ENCODE data around the gene TSR1. TPM values are rescaled to one million over a fixed set of nuclear protein-coding genes. Genes with fewer than 3 reads are reported as not detected.

TSR1 gene
- total and polyA plus RNA-seq, 7 experiments from 2014 or later: 13.1 to 42.8 (median 28.4) TPM

DNA sequence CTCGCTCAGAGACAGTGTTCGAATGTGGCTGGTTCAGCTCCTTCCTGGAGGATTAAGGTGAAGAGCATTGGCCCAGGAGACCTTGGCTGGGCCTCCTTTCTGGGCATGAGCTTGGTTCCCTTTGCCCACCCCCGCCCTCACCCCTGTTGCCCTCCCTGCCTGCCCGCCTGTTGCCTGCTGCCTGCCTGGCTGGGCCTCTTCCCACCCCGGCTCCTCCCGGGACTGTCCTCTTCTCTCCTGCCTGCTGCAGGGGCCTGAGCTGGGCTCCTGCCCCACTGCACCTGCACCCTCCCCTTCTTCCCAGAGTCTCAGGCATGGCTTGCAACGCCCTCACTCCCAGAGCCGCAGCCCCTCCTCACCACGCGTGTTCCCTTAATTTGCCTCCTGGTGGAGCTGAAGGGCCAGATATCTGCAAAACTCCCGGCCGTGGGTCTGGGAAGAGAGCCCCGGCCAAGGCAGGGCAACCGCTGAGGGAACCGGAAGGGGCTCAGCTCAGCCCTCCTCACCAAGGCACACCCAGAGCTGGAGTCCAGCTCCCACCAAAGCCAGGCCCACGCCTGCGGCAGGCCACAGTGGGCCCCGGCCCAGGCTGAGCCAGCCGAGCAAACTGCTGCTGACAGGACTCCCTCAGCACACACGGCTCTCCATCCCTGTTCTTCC is 33.4 kb upstream of the TSR1 start:
- H3K4me1 ChIP-seq (ENCODE audit: control insufficient read depth in 2 of 2, insufficient read depth in 2 of 2, low read length in 2 of 2): no peaks in the 10 kb centered on the region
- no peak overlapping the region for H3K4me3 ChIP-seq (ENCODE audit: low read length)
- ChIA-PET POLR2A (no interaction called here), CTCF (interaction anchor here (0.5 to 1.1 kb wide), 4 partner anchors 13 to 423 kb away, joined by 3 to 7 read pairs (median 3); no protein-coding TSS in a partner anchor)
- intact Hi-C loops (cut with micrococcal nuclease): no loop called here
- H3K27ac ChIP-seq (ENCODE audit: low read depth, low read length): no peak overlapping the region
- peaks cover 0 to 86% (median 0%) of the 10 kb centered on the region in 3 experiments for H3K36me3 ChIP-seq (ENCODE audit: control insufficient read depth in 2 of 3, insufficient read depth in 3 of 3, low read length in 3 of 3)
- no peaks in the 10 kb centered on the region for H3K27me3 ChIP-seq (ENCODE audit: control insufficient read depth in 2 of 2, insufficient read depth in 2 of 2, low read length in 2 of 2)
- DNase-seq (peak in 1 of 9 donors; percentile 7), ATAC-seq (no peak)
- no peaks in the 10 kb centered on the region for H3K27me3 Mint-ChIP-seq
- no peak overlapping the region for H3K4me3 Mint-ChIP-seq
- H3K9me3 ChIP-seq (ENCODE audit: control insufficient read depth in 2 of 3, low read length in 3 of 3): no peaks in the 10 kb centered on the region
- H3K9me3 Mint-ChIP-seq: no peaks in the 10 kb centered on the region
- peaks cover 0 to 7% (median 0%) of the 10 kb centered on the region in 5 donors for H3K36me3 Mint-ChIP-seq
- H3K4me1 Mint-ChIP-seq: no peaks in the 10 kb centered on the region
- H3K27ac Mint-ChIP-seq: no peak overlapping the region

DNA sequence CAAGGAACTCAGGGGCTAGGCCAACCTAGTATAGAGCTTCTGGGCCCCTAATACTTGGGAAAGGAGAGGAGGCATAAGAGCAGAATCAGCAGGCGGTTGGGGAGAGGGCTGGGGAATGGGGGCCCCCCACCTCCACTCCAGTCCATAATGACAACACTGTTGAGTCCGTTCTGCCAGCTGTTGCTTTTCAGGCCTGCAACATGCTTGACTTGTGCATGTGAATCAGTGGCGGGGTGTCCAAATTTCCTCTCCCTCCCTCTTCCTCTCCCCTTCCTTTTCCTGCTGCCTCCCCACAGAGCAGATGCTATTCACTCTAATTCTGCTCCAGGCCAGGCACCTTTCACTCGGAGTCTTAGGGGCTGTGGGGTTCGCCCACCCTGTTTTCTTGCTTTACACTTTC is 32.8 kb upstream of the TSR1 start:
- no peak overlapping the region for H3K27ac Mint-ChIP-seq
- Histone ChIP-seq H3K9me3 (ENCODE audit: control insufficient read depth in 2 of 3, low read length in 3 of 3) (no peaks in the 10 kb centered on the region), H3K36me3 (ENCODE audit: control insufficient read depth in 2 of 3, insufficient read depth in 3 of 3, low read length in 3 of 3) (peaks cover 0 to 90% (median 0%) of the 10 kb centered on the region in 3 experiments), H3K4me3 (ENCODE audit: low read length) (no peak overlapping the region), H3K27me3 (ENCODE audit: control insufficient read depth in 2 of 2, insufficient read depth in 2 of 2, low read length in 2 of 2) (no peaks in the 10 kb centered on the region), H3K27ac (ENCODE audit: low read depth, low read length) (no peak overlapping the region), H3K4me1 (ENCODE audit: control insufficient read depth in 2 of 2, insufficient read depth in 2 of 2, low read length in 2 of 2) (no peaks in the 10 kb centered on the region)
- H3K9me3 Mint-ChIP-seq: no peaks in the 10 kb centered on the region
- intact Hi-C loops (cut with micrococcal nuclease): no loop called here
- ChIA-PET POLR2A (no interaction called here), CTCF (interaction anchor here (0.9 to 1.1 kb wide), 2 partner anchors 13 to 47 kb away, joined by 3 read pairs; no protein-coding TSS in a partner anchor)
- H3K27me3 Mint-ChIP-seq: no peaks in the 10 kb centered on the region
- H3K4me1 Mint-ChIP-seq: no peaks in the 10 kb centered on the region
- H3K36me3 Mint-ChIP-seq: peaks cover 0 to 7% (median 0%) of the 10 kb centered on the region in 5 donors
- ATAC-seq: no peak
- DNase-seq: no peak
- H3K4me3 Mint-ChIP-seq: no peak overlapping the region

DNA sequence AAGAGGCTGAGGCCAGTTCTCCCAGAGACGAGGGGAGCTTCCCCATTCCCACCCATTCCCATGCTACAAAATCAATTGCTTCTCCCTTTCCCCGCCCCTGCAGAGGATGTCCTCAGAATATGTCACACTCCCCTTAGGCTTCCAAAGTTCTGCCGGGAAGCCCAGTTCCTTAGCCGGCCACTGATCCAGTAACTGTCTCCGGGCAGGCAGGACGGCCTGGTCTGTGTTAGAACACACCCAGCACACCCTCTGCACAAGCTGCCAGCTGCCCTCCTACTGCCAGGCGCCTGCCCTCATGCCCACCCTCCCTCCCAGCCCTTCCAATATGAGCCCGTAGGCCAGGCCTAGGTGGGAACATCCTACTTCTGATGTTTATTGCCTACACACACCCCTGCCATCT is 32.1 kb upstream of the TSR1 start:
- DNase-seq: no peak
- H3K4me1 ChIP-seq (ENCODE audit: control insufficient read depth in 2 of 2, insufficient read depth in 2 of 2, low read length in 2 of 2): no peaks in the 10 kb centered on the region
- no peak for ATAC-seq
- H3K27ac ChIP-seq (ENCODE audit: low read depth, low read length): no peak overlapping the region
- no peaks in the 10 kb centered on the region for H3K9me3 Mint-ChIP-seq
- H3K4me3 ChIP-seq (ENCODE audit: low read length): no peak overlapping the region
- ChIA-PET POLR2A (no interaction called here), CTCF (interaction anchor here (1.0 kb wide), 1 partner anchor 14 kb away, joined by 3 read pairs; no protein-coding TSS in a partner anchor)
- H3K4me1 Mint-ChIP-seq: no peaks in the 10 kb centered on the region
- H3K4me3 Mint-ChIP-seq: no peak overlapping the region
- H3K27ac Mint-ChIP-seq: no peak overlapping the region
- no peaks in the 10 kb centered on the region for H3K9me3 ChIP-seq (ENCODE audit: control insufficient read depth in 2 of 3, low read length in 3 of 3)
- peaks cover 0 to 91% (median 0%) of the 10 kb centered on the region in 3 experiments for H3K36me3 ChIP-seq (ENCODE audit: control insufficient read depth in 2 of 3, insufficient read depth in 3 of 3, low read length in 3 of 3)
- H3K27me3 Mint-ChIP-seq: no peaks in the 10 kb centered on the region
- intact Hi-C loops (cut with micrococcal nuclease): no loop called here
- H3K27me3 ChIP-seq (ENCODE audit: control insufficient read depth in 2 of 2, insufficient read depth in 2 of 2, low read length in 2 of 2): no peaks in the 10 kb centered on the region
- peaks cover 0 to 7% (median 0%) of the 10 kb centered on the region in 5 donors for H3K36me3 Mint-ChIP-seq

DNA sequence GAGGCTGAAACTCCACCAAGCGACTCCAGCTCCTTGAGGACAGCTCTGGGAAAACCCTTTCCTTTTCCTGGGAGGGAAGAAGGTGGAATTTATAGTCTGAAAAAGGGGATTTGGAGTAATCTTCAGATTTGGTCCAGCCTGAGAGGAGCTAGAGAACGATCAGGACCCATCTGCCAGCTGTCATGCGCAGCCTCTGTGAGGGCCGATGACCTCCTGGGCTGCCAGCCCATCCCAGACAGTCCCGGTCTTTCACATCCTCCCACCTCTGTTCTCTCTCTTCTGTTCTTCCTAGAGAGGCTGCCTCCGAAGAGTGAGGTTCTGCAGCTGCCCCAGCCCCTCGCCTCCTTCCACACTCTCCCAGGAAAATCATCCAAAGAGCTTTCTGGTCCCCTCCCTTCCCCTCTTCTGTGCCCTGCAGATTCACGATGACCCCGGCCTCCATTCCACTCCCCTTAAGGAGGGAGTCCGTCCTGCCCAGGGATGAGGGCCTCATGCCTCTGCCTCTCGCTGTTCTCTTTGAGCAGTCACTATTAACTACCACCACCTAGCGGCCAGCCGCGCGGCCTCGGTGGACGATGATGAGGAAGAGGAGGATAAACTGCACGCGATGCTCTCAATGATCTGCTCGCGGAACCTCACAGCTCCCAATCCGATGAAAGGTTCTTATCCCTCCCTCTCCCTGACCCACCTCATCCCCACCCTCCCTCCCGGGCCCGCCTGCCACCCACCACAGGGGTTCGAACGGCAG is 30.7 kb upstream of the TSR1 start:
- no peak overlapping the region for H3K4me3 ChIP-seq (ENCODE audit: low read length)
- no peaks in the 10 kb centered on the region for H3K4me1 ChIP-seq (ENCODE audit: control insufficient read depth in 2 of 2, insufficient read depth in 2 of 2, low read length in 2 of 2)
- Mint-ChIP-seq H3K27ac (no peak overlapping the region), H3K4me3 (no peak overlapping the region), H3K4me1 (no peaks in the 10 kb centered on the region), H3K36me3 (peaks cover 0 to 15% (median 0%) of the 10 kb centered on the region in 5 donors), H3K9me3 (no peaks in the 10 kb centered on the region), H3K27me3 (no peaks in the 10 kb centered on the region)
- H3K27me3 ChIP-seq (ENCODE audit: control insufficient read depth in 2 of 2, insufficient read depth in 2 of 2, low read length in 2 of 2): no peaks in the 10 kb centered on the region
- POLR2A ChIA-PET: no interaction called here
- CTCF ChIA-PET: no interaction called here
- ATAC-seq: no peak
- peaks cover 0 to 88% (median under 1%) of the 10 kb centered on the region in 3 experiments for H3K36me3 ChIP-seq (ENCODE audit: control insufficient read depth in 2 of 3, insufficient read depth in 3 of 3, low read length in 3 of 3)
- DNase-seq: no peak
- H3K9me3 ChIP-seq (ENCODE audit: control insufficient read depth in 2 of 3, low read length in 3 of 3): no peaks in the 10 kb centered on the region
- H3K27ac ChIP-seq (ENCODE audit: low read depth, low read length): no peak overlapping the region
- intact Hi-C loops (cut with micrococcal nuclease): no loop called here

DNA sequence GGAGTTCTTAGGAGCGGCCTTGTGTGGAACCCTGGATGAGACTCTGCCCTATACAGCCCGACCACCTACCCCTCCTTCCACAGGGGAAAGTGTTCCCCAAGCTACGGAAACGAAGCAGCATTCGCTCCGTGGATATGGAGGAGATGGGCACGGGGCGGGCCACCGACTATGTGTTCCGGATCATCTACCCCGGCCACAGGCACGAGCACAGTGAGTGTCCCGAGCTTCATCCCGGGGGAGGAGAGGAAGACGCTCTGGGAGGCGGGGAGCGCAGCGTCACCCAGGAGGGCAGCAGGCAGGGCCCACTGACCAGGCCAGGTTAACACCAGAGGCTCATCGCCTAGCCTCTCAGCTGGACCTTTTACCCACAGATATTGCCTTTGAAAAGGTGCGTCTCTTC is 28.9 kb upstream of the TSR1 start:
- no peak overlapping the region for H3K4me3 Mint-ChIP-seq
- Histone ChIP-seq H3K4me3 (ENCODE audit: low read length) (no peak overlapping the region), H3K27ac (ENCODE audit: low read depth, low read length) (no peak overlapping the region), H3K4me1 (ENCODE audit: control insufficient read depth in 2 of 2, insufficient read depth in 2 of 2, low read length in 2 of 2) (no peaks in the 10 kb centered on the region), H3K36me3 (ENCODE audit: control insufficient read depth in 2 of 3, insufficient read depth in 3 of 3, low read length in 3 of 3) (peaks cover 0 to 85% (median 3%) of the 10 kb centered on the region in 3 experiments), H3K27me3 (ENCODE audit: control insufficient read depth in 2 of 2, insufficient read depth in 2 of 2, low read length in 2 of 2) (no peaks in the 10 kb centered on the region), H3K9me3 (ENCODE audit: control insufficient read depth in 2 of 3, low read length in 3 of 3) (no peaks in the 10 kb centered on the region)
- ChIA-PET POLR2A (no interaction called here), CTCF (no interaction called here)
- H3K4me1 Mint-ChIP-seq: peaks cover 0 to 6% (median 0%) of the 10 kb centered on the region in 7 donors
- DNase-seq: no peak
- H3K27me3 Mint-ChIP-seq: no peaks in the 10 kb centered on the region
- no peaks in the 10 kb centered on the region for H3K9me3 Mint-ChIP-seq
- H3K27ac Mint-ChIP-seq: no peak overlapping the region
- peaks cover 0 to 12% (median 0%) of the 10 kb centered on the region in 5 donors for H3K36me3 Mint-ChIP-seq
- ATAC-seq: no peak
- intact Hi-C loops (cut with micrococcal nuclease): no loop called here

DNA sequence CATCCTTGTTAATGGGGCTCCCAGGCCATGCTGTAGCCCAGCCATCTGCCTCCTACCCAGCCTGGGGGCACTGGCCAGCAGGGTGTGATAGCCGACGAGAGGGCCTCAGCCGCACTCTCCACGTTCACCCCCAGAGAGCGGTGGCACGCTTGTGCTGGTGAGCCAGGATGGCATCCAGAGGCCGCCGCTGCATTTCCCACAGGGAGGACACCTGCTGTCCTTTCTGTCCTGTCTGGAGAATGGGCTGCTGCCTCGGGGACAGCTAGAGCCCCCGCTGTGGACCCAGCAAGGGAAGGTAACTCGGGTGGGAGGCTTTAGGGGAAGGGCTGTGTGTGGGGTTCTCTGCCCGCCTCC is 28.5 kb upstream of the TSR1 start:
- H3K4me1 ChIP-seq (ENCODE audit: control insufficient read depth in 2 of 2, insufficient read depth in 2 of 2, low read length in 2 of 2): no peaks in the 10 kb centered on the region
- Mint-ChIP-seq H3K27me3 (no peaks in the 10 kb centered on the region), H3K27ac (no peak overlapping the region), H3K36me3 (peaks cover 0 to 12% (median 0%) of the 10 kb centered on the region in 5 donors), H3K9me3 (no peaks in the 10 kb centered on the region), H3K4me1 (peaks cover 0 to 6% (median 0%) of the 10 kb centered on the region in 7 donors), H3K4me3 (no peak overlapping the region)
- POLR2A ChIA-PET: no interaction called here
- H3K36me3 ChIP-seq (ENCODE audit: control insufficient read depth in 2 of 3, insufficient read depth in 3 of 3, low read length in 3 of 3): peaks cover 0 to 82% (median 3%) of the 10 kb centered on the region in 3 experiments
- H3K9me3 ChIP-seq (ENCODE audit: control insufficient read depth in 2 of 3, low read length in 3 of 3): no peaks in the 10 kb centered on the region
- intact Hi-C loops (cut with micrococcal nuclease): no loop called here
- no peak overlapping the region for H3K4me3 ChIP-seq (ENCODE audit: low read length)
- no peak overlapping the region for H3K27ac ChIP-seq (ENCODE audit: low read depth, low read length)
- DNase-seq (no peak), ATAC-seq (no peak)
- no peaks in the 10 kb centered on the region for H3K27me3 ChIP-seq (ENCODE audit: control insufficient read depth in 2 of 2, insufficient read depth in 2 of 2, low read length in 2 of 2)
- CTCF ChIA-PET: no interaction called here

Data from naive thymus-derived CD4-positive, alpha-beta T cell (primary cell).